RPMI7951 (cell line): ENCODE results near the gene PPP1R1C. TPM values are rescaled to one million over a fixed set of nuclear protein-coding genes. Genes with fewer than 3 reads are reported as not detected.

Experiments used
- DNase-seq: peaks from one replicate; pipeline ENCODE4 v3.0.0-alpha.2; 2012; ENCODE audit warnings: low read depth
- total RNA-seq: library from RNA; depleted of rRNA; stranded (reverse); fragments of >200 nt; shearing (Covaris generic); gene quantifications from 2 replicates; pipeline ENCODE4 v1.2.3, GENCODE V29; 2014

The PPP1R1C gene
- total RNA-seq, 1 experiment from 2014 or later, result 3.1 TPM

DNA sequence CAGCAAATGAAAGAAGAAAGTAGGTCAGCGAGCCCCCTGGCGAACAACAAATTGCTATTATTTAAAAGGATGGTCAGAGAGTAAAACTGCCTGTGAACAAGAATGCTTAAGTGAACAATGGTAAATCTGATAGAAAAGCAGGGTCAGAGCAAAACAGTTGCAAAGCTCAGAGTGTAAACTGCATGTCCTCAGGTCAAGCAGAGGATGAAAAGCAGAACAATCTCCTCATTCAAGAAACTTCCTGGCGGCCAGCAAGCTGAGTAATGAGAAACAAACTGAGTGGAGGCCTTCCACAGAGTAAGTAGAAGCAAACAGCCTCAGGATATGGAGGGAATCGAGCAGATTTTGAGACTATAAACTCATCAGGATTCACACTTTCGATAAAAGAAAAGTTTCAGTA lies 117.9 kb downstream of the PPP1R1C start:
- peak; percentile 28 for DNase-seq

DNA sequence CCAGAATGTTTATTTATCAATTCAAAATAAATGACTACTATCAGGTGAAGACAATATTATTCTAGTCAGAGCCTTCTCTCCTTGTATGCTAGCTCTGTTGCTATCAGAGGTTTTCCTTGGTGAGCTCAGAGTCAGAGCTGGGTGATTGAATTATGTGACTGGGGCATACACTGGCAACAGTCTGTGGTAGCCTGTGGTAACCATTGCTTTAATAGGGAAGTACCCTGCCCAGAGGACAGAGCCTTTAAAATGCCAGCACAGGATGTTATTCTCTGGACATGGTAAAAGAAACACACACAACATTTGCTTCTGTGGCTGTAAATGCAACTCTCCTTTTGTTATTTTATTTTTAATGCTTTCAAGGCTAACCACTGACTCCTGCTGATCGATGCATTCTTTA lies 124.7 kb downstream of the PPP1R1C start:
- no peak for DNase-seq

DNA sequence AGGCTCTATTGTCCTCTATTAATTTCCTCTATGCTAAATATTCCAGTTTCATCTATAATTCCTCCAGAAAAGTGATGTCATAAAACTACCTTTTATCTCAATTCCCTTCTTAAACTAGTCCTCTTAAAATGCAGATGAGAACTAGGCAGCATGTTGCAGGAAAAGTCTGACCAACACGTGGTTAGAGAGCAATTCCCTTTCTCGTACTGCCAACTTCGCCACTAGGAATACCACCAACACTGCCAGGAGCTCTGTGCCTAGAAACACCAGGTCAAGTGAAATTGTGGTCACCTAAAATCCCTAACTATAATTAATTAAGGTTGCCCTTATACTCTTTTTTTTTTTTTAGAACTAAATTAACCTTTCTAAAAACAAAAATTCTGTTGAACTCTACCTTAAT lies 127.7 kb downstream of the PPP1R1C start:
- DNase-seq, result no peak

DNA sequence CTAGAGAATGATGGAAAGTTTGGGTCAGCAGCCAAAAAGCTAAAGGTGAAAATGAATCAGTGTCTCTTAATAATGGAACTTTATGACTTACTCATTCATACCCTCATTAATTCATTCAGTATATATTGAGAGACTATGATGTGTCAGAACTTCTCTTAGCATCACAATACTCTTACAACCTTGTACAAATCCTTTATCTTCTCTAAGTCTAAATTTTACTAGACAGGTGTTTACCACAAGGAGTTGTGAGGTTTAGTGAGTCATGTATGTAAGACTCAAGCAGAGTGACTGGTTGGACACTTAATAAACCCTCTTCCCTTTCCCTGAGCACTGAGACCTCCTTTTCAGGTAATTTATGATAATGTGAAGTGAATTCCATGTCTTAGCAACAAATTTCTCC lies 129.6 kb downstream of the PPP1R1C start:
- DNase-seq, result no peak

DNA sequence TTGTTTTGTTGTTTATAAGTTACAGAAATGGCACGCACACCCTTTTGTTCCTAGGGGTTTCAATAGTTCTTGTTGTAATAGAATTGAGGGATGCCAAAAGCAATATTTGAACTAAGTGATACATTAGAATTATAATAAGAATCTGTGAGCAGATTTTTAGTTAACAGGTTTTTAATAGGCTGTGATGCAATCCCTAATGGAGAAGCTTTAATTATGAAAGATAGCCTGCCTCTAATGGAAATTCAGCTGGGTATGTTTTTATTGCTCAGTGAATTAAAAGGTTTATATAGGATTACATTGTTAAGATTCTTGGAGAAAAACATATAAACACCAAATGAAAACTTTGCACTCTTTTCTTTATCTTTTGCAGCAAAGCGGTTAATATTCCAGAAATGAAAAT lies 131.1 kb downstream of the PPP1R1C start:
- no peak for DNase-seq

DNA sequence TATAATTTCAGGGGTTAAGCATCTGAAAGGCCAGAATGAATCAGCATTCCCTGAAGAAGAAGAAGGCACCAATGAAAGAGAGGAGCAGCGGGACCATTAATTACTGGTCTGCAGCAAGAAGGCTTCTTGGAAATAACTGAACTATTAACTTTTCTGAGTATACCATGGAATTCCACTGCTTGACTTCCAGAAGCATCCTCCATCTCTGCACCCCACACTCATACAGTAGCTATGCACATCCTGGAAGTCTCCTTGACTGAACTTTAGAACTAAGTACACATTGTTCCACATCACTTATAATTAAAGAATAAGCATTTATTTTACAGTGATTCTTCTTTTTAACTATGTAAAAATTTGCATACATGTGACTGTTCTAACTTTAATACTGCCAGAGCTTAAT lies 131.5 kb downstream of the PPP1R1C start:
- no peak for DNase-seq

DNA sequence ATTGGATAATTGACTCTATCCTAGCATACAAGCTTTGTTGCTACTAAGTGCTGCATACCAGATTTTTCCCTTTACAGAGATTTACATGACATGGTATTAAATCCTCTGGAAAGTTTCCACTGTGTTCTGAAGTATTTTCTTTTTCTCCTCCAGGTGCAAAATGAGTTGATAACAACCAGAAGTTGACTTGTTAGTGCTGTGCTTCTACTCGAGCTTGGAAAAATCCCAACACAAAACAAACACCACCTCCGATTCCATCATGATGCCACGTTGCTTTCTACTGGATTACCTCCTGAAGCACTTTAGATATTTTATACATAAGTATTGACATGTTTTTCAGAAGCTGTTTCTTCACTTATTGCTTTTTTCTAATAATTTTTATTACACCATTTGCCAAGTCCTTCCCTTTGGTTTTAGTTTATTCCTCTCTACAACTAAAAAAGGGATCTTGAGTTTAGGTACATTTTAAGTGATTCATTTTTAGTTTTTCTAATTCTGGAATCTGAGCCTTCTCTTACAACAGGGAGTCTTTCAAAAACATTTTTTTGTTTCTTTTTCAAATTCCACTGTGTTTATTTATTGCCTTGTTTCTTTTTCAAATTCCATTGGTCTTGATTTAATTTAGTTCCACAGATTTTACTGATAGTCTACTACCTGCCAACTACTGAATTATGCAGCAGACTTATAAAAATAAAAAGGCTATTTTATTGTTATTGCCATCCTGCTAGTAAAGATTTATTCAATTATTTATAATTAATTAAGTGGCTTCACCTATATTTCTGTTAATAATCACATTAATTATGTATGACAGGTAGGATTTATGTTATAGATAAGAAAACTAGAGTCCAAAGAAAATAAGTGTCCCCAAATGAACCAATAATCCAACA lies 143.4 kb downstream of the PPP1R1C start:
- DNase-seq, result no peak

DNA sequence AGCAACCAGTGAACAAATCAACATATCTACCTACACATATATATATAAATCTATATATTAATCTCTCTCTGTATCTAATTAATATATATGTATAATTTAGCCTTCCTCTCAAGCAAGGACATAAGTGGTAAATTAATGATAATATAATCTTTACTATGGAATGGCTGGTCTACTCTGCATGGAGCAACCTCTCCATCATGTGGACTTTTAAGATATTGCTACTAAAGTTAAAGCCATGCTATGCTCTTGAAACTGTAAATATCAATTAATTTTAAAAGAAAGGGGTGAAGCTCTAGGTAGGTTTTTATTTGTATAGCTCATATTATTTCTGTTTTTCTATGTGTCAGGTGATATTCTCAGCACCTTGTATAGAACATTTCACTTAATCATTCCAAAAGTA lies 147.0 kb downstream of the PPP1R1C start:
- no peak for DNase-seq

DNA sequence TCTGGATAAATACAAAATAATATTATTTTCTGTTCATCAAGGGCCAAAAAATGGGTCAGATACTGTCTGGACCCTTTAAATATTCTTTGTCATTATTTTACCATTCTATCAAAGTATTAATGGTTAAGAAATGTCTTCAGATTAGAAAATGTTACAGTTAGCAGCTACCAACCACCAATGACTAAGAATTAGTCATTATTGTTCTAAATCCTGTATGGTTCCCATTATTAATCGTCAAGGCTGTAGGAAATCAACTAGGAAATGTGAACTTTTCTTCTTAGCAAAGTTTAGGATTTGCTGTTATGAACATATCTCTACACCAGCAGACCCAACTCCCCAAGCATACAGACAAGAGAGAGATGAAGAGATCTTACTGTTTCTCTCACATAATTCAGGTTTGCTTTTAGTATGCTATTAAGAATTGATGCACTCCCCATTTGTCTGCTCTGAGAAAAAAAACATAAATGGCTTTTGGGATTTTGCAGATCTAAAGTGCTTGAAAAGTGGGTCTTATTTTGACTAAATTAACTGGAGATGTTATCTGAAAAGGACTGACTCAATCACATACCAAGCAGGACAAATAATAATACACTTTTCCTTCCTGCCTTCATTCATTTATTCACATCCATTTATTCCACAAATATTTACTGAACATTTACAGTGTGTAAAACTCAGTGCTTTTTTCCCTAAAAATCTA lies 147.7 kb downstream of the PPP1R1C start:
- DNase-seq, result no peak

DNA sequence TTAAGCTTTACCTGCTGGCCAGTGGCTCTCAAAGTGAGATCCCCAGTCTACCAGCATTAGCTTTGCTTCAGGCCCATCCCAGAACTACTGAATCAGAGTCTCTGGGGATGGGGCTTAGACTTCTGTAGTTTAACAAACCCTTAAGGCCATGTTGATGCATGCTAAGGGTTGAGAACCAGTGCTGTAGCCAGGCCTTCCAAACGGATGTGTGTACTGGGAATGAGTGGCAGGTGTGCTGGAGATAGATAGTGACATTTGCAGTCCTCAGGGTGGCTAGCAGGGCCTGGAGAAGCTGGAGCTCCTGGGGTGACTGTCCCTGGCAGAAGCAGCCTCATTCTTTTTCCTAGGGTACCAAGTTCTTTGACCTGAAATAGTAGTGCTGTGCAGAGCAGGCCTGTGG lies 148.5 kb downstream of the PPP1R1C start:
- no peak for DNase-seq

DNA sequence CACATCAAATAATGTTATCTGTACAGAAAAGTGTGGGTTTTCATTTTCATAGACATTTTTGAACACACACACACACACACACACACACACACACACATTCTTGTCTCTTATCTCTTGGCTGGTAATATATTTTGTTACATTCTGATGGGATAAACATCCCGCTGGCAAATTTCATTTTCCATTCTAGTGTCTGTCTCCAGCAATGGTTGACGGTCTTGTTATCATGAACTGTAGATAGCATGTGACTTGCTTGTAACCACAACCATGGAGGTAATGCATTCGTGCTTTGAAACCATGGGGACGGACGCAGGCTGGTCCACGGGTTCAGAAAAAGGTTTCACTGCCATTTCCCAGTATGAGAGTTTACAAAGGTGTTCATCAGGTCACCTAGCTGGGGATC lies 156.4 kb downstream of the PPP1R1C start:
- DNase-seq, result no peak

DNA sequence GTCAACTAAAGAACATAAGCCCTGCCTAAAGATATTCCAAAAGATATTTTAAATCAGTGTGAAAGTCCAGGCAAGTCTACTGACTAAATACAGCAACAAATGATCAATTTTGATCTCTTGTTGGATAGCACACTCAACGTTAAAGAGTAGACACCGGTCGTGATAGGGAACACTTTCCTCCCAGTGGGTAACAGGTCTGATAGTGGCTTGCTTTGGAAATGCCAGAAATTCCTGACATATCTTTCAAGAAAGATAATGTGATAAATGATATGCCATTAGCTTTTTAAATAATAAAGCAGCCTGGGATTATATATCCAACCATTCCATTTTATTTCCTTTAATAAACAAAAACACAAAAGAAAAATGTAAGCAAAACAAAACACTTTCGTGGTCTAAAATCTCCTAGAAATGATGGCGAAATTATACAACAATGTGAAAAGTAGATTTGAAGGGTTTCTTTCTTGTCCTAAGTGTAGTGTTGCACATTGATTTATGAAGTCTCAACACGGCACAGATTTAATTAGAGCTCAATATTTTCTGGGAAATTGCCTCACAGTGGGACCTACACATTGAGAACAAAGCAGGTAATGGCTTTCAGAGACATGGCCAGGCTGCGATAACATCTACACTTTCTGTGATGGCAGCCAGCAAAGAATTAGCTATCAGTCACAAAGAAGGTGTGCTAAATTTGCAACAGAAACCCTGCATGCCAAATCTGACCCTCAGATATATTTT lies 158.6 kb downstream of the PPP1R1C start:
- DNase-seq, result no peak

DNA sequence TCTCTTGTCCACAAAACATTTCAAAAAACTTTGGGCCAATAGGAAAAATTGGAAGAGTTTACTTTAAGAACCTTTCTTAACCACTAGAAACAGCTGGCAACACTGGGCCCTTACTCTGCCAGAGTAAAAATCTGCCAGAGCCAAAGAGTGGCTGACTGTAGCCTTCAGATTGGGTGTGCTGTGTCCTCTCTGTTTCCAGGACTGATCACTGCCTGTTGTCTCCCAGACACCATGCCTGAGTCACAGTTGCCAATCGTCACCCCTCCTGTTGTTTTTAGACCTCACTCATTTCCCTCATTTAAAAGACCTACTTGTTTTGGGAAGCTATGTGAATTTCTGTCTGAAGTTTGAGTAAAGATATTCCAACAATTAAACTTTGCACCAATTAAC lies 159.1 kb downstream of the PPP1R1C start:
- no peak for DNase-seq

DNA sequence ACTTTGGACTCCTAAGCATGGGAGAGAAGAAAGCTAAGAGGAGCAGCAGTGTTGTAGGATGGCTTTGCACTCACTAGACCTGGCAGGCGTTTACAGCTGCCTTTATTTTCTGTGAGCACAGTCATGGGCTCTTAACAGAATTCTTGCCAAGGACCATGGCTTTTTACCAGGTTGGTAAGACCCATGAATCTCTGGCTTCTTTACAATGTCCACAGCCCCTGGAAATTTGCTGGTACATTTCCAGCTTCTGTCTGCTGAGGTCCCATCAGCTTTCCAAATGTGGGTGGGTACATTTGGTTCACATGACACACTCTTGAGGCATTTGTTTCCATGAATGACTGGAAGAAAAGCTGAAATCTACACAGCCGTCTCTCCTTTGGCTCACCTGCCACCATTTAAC lies 162.7 kb downstream of the PPP1R1C start:
- no peak for DNase-seq

DNA sequence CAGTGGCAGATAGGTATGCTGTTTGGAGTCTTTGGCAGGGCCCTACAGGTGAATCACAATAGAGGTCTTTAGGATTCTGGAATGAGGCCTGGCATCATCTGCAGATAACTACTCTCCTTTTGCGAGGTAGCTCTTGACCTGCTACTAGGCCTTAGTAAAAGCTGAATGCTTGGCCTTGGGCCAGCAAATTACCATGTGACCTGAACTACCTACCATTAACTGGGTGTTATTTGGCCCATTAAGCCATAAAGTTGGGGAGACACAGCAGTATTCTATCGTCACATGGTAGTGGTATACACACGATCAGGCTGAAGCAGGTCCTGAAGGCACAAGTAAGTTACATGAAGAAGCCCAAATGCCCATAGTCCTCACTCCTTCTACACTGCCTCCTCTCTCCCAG lies 178.2 kb downstream of the PPP1R1C start:
- DNase-seq, result no peak

DNA sequence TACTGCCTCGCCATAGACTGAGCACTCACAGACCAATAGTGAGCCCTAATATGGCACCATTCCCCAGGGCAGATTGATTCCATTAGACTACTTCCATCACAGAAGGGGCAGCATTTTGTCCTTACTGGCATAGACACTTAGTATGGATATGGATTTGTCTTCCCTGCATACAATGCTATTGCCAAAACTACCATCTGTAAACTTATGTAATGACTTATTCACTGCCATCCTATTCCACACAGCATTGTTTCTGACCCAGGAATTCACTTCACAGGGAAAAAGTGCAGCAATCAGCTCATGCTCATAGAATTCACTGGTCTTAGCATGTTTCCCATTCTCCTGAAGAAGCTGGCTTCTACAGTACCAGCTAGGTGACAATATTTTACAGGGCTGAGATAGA lies 179.0 kb downstream of the PPP1R1C start:
- no peak for DNase-seq

DNA sequence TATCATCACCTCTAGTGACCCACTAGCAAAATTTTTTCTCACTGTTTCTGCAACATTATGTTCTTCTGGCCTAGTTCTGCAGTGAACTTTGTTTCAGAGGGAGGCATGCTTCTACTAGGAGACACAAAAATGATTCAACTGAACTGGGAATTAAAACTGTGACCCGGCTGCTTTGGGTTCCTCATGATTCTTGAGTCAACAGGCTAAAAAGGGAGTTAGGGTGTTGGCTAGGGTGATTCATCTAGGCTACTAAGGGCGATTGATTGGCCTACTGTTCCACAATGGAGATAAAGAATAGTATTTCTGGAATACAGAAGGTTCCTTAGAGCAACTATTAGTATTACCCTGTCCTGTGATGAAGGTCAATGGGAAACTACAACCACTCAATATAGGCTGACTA lies 179.5 kb downstream of the PPP1R1C start:
- DNase-seq, result no peak

DNA sequence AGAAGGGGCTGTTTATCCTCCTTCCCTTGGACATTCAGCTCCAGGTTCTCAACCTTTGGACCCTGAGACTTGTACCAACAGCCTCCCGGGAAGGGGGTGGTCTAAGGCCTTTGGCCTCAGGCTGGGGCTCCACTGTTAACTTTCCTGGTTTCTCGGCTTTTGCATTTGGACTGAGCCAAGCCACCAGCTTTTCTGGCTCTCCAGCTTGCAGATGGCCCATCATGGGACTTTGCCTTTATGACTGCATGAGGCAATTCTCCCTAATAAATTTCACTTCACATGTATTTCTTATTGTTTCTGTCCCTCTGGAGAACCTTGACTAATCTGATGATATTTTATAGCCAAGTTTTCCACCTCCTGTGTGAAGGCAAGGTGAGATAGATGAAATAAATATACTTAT lies 180.8 kb downstream of the PPP1R1C start:
- DNase-seq, result no peak

DNA sequence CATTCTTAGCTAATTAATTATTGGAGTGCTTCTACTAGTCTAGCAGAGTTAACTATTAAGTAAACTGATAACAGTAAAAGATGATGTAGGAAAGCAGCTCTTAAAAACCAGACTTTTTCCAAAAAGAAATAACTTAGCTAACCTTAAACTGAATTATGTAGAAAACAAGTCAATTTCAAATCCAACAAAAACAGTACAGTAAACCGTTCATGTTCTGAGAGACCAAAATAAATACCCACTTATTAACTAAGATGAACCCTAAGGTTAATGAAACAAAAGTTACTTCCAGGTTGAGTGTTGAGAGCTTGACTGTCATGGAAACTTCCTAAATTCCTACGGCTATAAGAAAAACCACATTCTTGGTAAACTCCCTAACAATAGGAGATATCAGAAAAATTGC lies 181.2 kb downstream of the PPP1R1C start:
- no peak for DNase-seq
